ENCODE measurements around the gene STK10.

- TF ChIP-seq L3MBTL2 (conservative IDR thresholded peaks at IDR 0.05) (no peak), BHLHE40 (IDR thresholded peaks at IDR 0.05; ENCODE audit: borderline replicate concordance) (no peak), NFRKB (IDR thresholded peaks at IDR 0.05) (no peak), FOXM1 (IDR thresholded peaks at IDR 0.05; ENCODE audit: borderline replicate concordance) (no peak), ELF4 (IDR thresholded peaks at IDR 0.05) (no peak), ZNF384 (IDR thresholded peaks at IDR 0.05) (no peak), TARDBP (IDR thresholded peaks at IDR 0.05) (no peak), ARNT (IDR thresholded peaks at IDR 0.05) (no peak), LEF1 (IDR thresholded peaks at IDR 0.05; ENCODE audit: borderline replicate concordance) (no peak), SP1 (IDR thresholded peaks at IDR 0.05) (no peak), SUZ12 (IDR thresholded peaks at IDR 0.05) (no peak), FOXA1 (IDR thresholded peaks at IDR 0.05) (no peak)
These were observed 41.3 kb downstream of the STK10 start for GRCh38 chr5:172146748-172147092.
